Osteoblast (primary cell): ENCODE data around the gene RAI1. TPM values are rescaled to one million over a fixed set of nuclear protein-coding genes. Genes with fewer than 3 reads are reported as not detected.

Experiments used
- DNase-seq: peaks from one replicate; pipeline ENCODE4 v3.0.0; 2011; ENCODE audit warnings: low spot score, mixed read lengths; ENCODE audit not compliant: insufficient read length; ENCODE audit errors: missing footprints
- H2AFZ ChIP-seq: 2 replicates; pipeline ENCODE4 v1.6.0; 2011; ENCODE audit warnings: mild to moderate bottlenecking, low read length
- H3K27ac ChIP-seq: 2 replicates; pipeline ENCODE4 v1.5.1; 2011; ENCODE audit warnings: mild to moderate bottlenecking, low read depth, low read length, moderate library complexity
- H3K27me3 ChIP-seq: 2 replicates; pipeline ENCODE4 v1.6.0; 2012; ENCODE audit warnings: mild to moderate bottlenecking, control low read depth, inconsistent platforms, low read length, moderate library complexity; ENCODE audit not compliant: insufficient read depth
- H3K36me3 ChIP-seq: 2 replicates; pipeline ENCODE4 v1.5.1; 2011; ENCODE audit warnings: mild to moderate bottlenecking, low read length, control low read depth, moderate library complexity; ENCODE audit not compliant: insufficient read depth
- H3K4me1 ChIP-seq: 2 replicates; pipeline ENCODE4 v1.5.1; 2011; ENCODE audit warnings: mild to moderate bottlenecking, low read length, control low read depth, moderate library complexity; ENCODE audit not compliant: insufficient read depth
- H3K4me2 ChIP-seq: 2 replicates; pipeline ENCODE4 v1.6.0; 2011; ENCODE audit warnings: mild to moderate bottlenecking, low read length; ENCODE audit not compliant: insufficient read depth
- H3K4me3 ChIP-seq: fragments of 200-600 bp; sonication (generic); 3 replicates; pipeline ENCODE4 v1.5.1; 2012; ENCODE audit warnings: mild to moderate bottlenecking, low read length, inconsistent platforms; ENCODE audit not compliant: insufficient read depth
- H3K79me2 ChIP-seq: 2 replicates; pipeline ENCODE4 v1.6.0; 2012; ENCODE audit warnings: mild to moderate bottlenecking, low read length, control low read depth, inconsistent platforms; ENCODE audit not compliant: insufficient read depth
- H3K9me3 ChIP-seq: 2 replicates; pipeline ENCODE4 v1.5.1; 2011; ENCODE audit warnings: low read depth, low read length, control low read depth
- H4K20me1 ChIP-seq: 2 replicates; pipeline ENCODE4 v1.6.0; 2012; ENCODE audit warnings: mild to moderate bottlenecking, low read length, control low read depth; ENCODE audit not compliant: insufficient read depth
- CTCF ChIP-seq: IDR thresholded peaks from 2 replicates; pipeline ENCODE4 v1.5.1; 2011; ENCODE audit warnings: mild to moderate bottlenecking, low read depth, low read length, moderate library complexity; ENCODE audit errors: extremely low read depth
- total RNA-seq: library from RNA; depleted of rRNA; stranded (reverse); fragments of >200 nt; gene quantifications from 2 replicates; pipeline ENCODE4 v1.2.3, GENCODE V29; 2012

Gene RAI1
- total RNA-seq, 1 donor: 15.6 TPM

GRCh38 chr17:17835415-17836249 is 154.4 kb downstream of the RAI1 start:
- Histone ChIP-seq H3K27ac (peak overlapping the region; percentile 95), H3K4me3 (peak overlapping the region; percentile 84), H3K36me3 (no peaks in the 10 kb centered on the region), H3K9me3 (no peaks in the 10 kb centered on the region), H3K4me2 (peak overlapping the region; percentile 88), H3K79me2 (peaks cover 45% of the 10 kb centered on the region), H2AFZ (peak overlapping the region; percentile 78), H3K4me1 (peaks cover 45% of the 10 kb centered on the region), H4K20me1 (peaks cover 17% of the 10 kb centered on the region), H3K27me3 (no peaks in the 10 kb centered on the region)
- peak; percentile 88 for DNase-seq
- no peak for TF ChIP-seq CTCF

- Histone ChIP-seq H3K27ac (peak overlapping the region; percentile 95), H3K9me3 (no peaks in the 10 kb centered on the region), H3K27me3 (no peaks in the 10 kb centered on the region), H2AFZ (peak overlapping the region; percentile 57), H3K79me2 (peaks cover 38% of the 10 kb centered on the region), H3K4me3 (peak overlapping the region; percentile 84), H4K20me1 (peaks cover 10% of the 10 kb centered on the region), H3K36me3 (no peaks in the 10 kb centered on the region), H3K4me1 (peaks cover 51% of the 10 kb centered on the region), H3K4me2 (peak overlapping the region; percentile 88)
- TF ChIP-seq CTCF: no peak
- peak; percentile 99 for DNase-seq
These were observed 155.1 kb downstream of the RAI1 start for GRCh38 chr17:17836250-17836817.

GRCh38 chr17:17836818-17837379 is 155.6 kb downstream of the RAI1 start, which contains the start of gene SREBF1:
TSS of gene SREBF1 (minus strand) at chr17:17836986. CDS start at chr17:17836817, 169 bp downstream.
- Histone ChIP-seq H3K9me3 (no peaks in the 10 kb centered on the region), H4K20me1 (peaks cover 5% of the 10 kb centered on the region), H3K27me3 (no peaks in the 10 kb centered on the region), H3K4me2 (peak within 1 kb of the TSS; percentile 88), H3K36me3 (no peaks in the 10 kb centered on the region), H3K4me1 (peaks cover 51% of the 10 kb centered on the region), H3K4me3 (peak within 1 kb of the TSS; percentile 84), H3K27ac (peak within 1 kb of the TSS; percentile 95), H2AFZ (peak within 1 kb of the TSS; percentile 78), H3K79me2 (peaks cover 32% of the 10 kb centered on the region)
- no peak for TF ChIP-seq CTCF
- peak; percentile 96 for DNase-seq

GRCh38 chr17:17837380-17837821 is 156.1 kb downstream of the RAI1 start:
- Histone ChIP-seq H2AFZ (no peak overlapping the region), H3K9me3 (no peaks in the 10 kb centered on the region), H3K27ac (peak overlapping the region; percentile 95), H3K4me3 (peak overlapping the region; percentile 84), H3K4me1 (peaks cover 51% of the 10 kb centered on the region), H4K20me1 (peaks cover under 1% of the 10 kb centered on the region), H3K4me2 (peak overlapping the region; percentile 88), H3K27me3 (no peaks in the 10 kb centered on the region), H3K36me3 (no peaks in the 10 kb centered on the region), H3K79me2 (peaks cover 27% of the 10 kb centered on the region)
- peak; percentile 97 for DNase-seq
- no peak for TF ChIP-seq CTCF
